Coronary artery (tissue), 2 donors: ENCODE results near the gene ARHGAP18.

ENCODE experiments used
- DNase-seq: peaks from one replicate; pipeline ENCODE4 v3.0.0-alpha.2; 2017; ENCODE audit warnings: low spot score
- H3K27ac ChIP-seq, 2 donors: fragments of 200-600 bp; sonication (generic); one replicate each; pipeline ENCODE4 v1.5.1; 2016 to 2019
- H3K4me3 ChIP-seq: fragments of 200-600 bp; sonication (generic); 2 replicates; pipeline ENCODE4 v1.5.1; 2016; ENCODE audit warnings: mild to moderate bottlenecking, moderate library complexity
- CTCF ChIP-seq: fragments of 200-600 bp; sonication (generic); IDR thresholded peaks from one replicate; pipeline ENCODE4 v1.5.1; 2019; ENCODE audit warnings: antibody characterized with exemption

The ARHGAP18 gene

GRCh38 chr6:129659590-129660345 lies 50.2 kb downstream of the ARHGAP18 start:
- Histone ChIP-seq H3K27ac (no peak overlapping the region), H3K4me3 (peak overlapping the region; percentile 22)
- no peak for DNase-seq
- no peak for TF ChIP-seq CTCF

- no peak for TF ChIP-seq CTCF
- no peak for DNase-seq
- Histone ChIP-seq H3K27ac (no peak overlapping the region), H3K4me3 (no peak overlapping the region)
Measured at GRCh38 chr6:129659167-129659566, 50.8 kb downstream of the ARHGAP18 start.

- no peak for DNase-seq
- Histone ChIP-seq H3K27ac (no peak overlapping the region), H3K4me3 (no peak overlapping the region)
- no peak for TF ChIP-seq CTCF
Measured at GRCh38 chr6:129657483-129657882, 52.5 kb downstream of the ARHGAP18 start.

- TF ChIP-seq CTCF: no peak
- Histone ChIP-seq H3K4me3 (no peak overlapping the region), H3K27ac (no peak overlapping the region)
- DNase-seq: no peak
Measured at GRCh38 chr6:129655334-129655733, 54.6 kb downstream of the ARHGAP18 start.

- no peak overlapping the region for H3K4me3 ChIP-seq
- no peak overlapping the region for H3K27ac ChIP-seq
- no peak for TF ChIP-seq CTCF
- no peak for DNase-seq
Measured at GRCh38 chr6:129653746-129654145, 56.2 kb downstream of the ARHGAP18 start.

- Histone ChIP-seq H3K27ac (no peak overlapping the region), H3K4me3 (no peak overlapping the region)
- no peak for TF ChIP-seq CTCF
- DNase-seq: no peak
Measured at GRCh38 chr6:129653229-129653628, 56.7 kb downstream of the ARHGAP18 start.

- no peak for DNase-seq
- Histone ChIP-seq H3K4me3 (no peak overlapping the region), H3K27ac (no peak overlapping the region)
- TF ChIP-seq CTCF: no peak
Measured at GRCh38 chr6:129651291-129651691, 58.7 kb downstream of the ARHGAP18 start.
